ENCODE results near the gene ASB18.

ASB18 gene

GRCh38 chr2:236298924-236299475 is 34.8 kb upstream of the ASB18 start:
- Mint-ChIP-seq H3K9me3 (no peaks in the 10 kb centered on the region), H3K27me3 (ENCODE audit: low read depth, poor library complexity) (peaks cover 2% of the 10 kb centered on the region), H3K4me1 (peaks cover 10% of the 10 kb centered on the region), H3K4me3 (no peak overlapping the region), H3K27ac (no peak overlapping the region), H3K36me3 (ENCODE audit: low read depth) (peaks cover 5% of the 10 kb centered on the region)
- TF ChIP-seq, protein P1, sequence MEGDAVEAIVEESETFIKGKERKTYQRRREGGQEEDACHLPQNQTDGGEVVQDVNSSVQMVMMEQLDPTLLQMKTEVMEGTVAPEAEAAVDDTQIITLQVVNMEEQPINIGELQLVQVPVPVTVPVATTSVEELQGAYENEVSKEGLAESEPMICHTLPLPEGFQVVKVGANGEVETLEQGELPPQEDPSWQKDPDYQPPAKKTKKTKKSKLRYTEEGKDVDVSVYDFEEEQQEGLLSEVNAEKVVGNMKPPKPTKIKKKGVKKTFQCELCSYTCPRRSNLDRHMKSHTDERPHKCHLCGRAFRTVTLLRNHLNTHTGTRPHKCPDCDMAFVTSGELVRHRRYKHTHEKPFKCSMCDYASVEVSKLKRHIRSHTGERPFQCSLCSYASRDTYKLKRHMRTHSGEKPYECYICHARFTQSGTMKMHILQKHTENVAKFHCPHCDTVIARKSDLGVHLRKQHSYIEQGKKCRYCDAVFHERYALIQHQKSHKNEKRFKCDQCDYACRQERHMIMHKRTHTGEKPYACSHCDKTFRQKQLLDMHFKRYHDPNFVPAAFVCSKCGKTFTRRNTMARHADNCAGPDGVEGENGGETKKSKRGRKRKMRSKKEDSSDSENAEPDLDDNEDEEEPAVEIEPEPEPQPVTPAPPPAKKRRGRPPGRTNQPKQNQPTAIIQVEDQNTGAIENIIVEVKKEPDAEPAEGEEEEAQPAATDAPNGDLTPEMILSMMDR (IDR thresholded peaks at IDR 0.05), result no peak
- no peak for DNase-seq

GRCh38 chr2:236295481-236295880 is 31.3 kb upstream of the ASB18 start:
- no peak overlapping the region for H3K4me3 Mint-ChIP-seq
- peaks cover 5% of the 10 kb centered on the region for H3K36me3 Mint-ChIP-seq (ENCODE audit: low read depth)
- no peaks in the 10 kb centered on the region for H3K9me3 Mint-ChIP-seq
- DNase-seq, result no peak
- TF ChIP-seq, protein P1 (IDR thresholded peaks at IDR 0.05), result no peak
- H3K27ac Mint-ChIP-seq, result no peak overlapping the region
- peaks cover 15% of the 10 kb centered on the region for H3K27me3 Mint-ChIP-seq (ENCODE audit: low read depth, poor library complexity)
- H3K4me1 Mint-ChIP-seq, result peaks cover 4% of the 10 kb centered on the region

GRCh38 chr2:236294647-236295046 is 30.4 kb upstream of the ASB18 start:
- Mint-ChIP-seq H3K9me3 (no peaks in the 10 kb centered on the region), H3K27ac (no peak overlapping the region), H3K4me3 (no peak overlapping the region), H3K4me1 (peaks cover 6% of the 10 kb centered on the region), H3K36me3 (ENCODE audit: low read depth) (peaks cover 5% of the 10 kb centered on the region), H3K27me3 (ENCODE audit: low read depth, poor library complexity) (peaks cover 15% of the 10 kb centered on the region)
- no peak for DNase-seq
- TF ChIP-seq, protein P1 (IDR thresholded peaks at IDR 0.05), result no peak

GRCh38 chr2:236293241-236293810 is 29.1 kb upstream of the ASB18 start:
- Mint-ChIP-seq H3K27ac (no peak overlapping the region), H3K4me3 (no peak overlapping the region), H3K9me3 (no peaks in the 10 kb centered on the region), H3K27me3 (ENCODE audit: low read depth, poor library complexity) (peaks cover 19% of the 10 kb centered on the region), H3K36me3 (ENCODE audit: low read depth) (peaks cover under 1% of the 10 kb centered on the region), H3K4me1 (peaks cover 6% of the 10 kb centered on the region)
- TF ChIP-seq, protein P1 (IDR thresholded peaks at IDR 0.05), result no peak
- DNase-seq, result no peak

DNA sequence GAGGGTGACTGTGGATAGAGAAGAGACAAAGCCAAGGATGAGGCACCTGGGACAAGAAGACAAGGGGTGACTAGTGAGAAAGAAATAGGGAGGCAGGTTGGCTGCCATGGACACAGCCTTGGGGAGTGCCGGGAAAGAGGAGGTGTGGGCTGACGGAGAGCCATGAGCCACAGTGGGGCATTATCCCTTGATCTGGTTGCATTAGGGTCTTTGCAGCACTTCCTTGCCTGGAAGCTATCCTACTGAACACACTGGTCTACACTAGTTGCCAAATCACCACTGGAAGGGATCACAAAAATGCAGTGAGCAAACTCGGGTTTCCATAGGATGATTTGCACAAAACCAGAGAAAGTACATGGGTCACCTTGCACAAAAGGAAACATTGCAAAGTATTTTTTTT is 27.7 kb upstream of the ASB18 start:
- Mint-ChIP-seq H3K4me3 (no peak overlapping the region), H3K27me3 (ENCODE audit: low read depth, poor library complexity) (peaks cover 22% of the 10 kb centered on the region), H3K36me3 (ENCODE audit: low read depth) (no peaks in the 10 kb centered on the region), H3K9me3 (no peaks in the 10 kb centered on the region), H3K27ac (no peak overlapping the region), H3K4me1 (peaks cover 12% of the 10 kb centered on the region)
- TF ChIP-seq, protein P1 (IDR thresholded peaks at IDR 0.05), result no peak
- DNase-seq, result no peak

DNA sequence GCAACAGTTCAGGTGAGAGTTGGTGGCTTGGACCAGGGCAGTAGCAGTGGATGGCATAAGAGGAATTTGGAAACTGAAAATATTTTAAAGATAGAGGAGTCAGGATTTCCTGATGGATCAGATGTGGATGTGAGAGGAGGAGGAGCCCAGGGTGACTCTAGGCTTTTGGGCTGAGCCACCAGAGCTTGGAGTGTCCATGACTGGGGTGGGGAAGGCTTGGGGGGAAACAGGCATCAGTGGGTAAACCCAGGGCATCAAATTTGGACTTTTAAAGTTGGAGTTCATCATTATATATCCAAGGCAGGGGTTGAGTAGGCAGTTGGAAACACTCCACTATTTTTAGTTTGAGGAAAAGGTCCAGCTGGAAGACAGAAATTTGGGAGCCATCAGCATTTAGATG is 27.3 kb upstream of the ASB18 start:
- peaks cover 22% of the 10 kb centered on the region for H3K27me3 Mint-ChIP-seq (ENCODE audit: low read depth, poor library complexity)
- DNase-seq, result no peak
- TF ChIP-seq, protein P1 (IDR thresholded peaks at IDR 0.05), result no peak
- no peaks in the 10 kb centered on the region for H3K36me3 Mint-ChIP-seq (ENCODE audit: low read depth)
- no peak overlapping the region for H3K4me3 Mint-ChIP-seq
- H3K4me1 Mint-ChIP-seq, result peaks cover 14% of the 10 kb centered on the region
- no peak overlapping the region for H3K27ac Mint-ChIP-seq
- no peaks in the 10 kb centered on the region for H3K9me3 Mint-ChIP-seq
